ENCODE results near the gene TENT5C.

Gene TENT5C

DNA sequence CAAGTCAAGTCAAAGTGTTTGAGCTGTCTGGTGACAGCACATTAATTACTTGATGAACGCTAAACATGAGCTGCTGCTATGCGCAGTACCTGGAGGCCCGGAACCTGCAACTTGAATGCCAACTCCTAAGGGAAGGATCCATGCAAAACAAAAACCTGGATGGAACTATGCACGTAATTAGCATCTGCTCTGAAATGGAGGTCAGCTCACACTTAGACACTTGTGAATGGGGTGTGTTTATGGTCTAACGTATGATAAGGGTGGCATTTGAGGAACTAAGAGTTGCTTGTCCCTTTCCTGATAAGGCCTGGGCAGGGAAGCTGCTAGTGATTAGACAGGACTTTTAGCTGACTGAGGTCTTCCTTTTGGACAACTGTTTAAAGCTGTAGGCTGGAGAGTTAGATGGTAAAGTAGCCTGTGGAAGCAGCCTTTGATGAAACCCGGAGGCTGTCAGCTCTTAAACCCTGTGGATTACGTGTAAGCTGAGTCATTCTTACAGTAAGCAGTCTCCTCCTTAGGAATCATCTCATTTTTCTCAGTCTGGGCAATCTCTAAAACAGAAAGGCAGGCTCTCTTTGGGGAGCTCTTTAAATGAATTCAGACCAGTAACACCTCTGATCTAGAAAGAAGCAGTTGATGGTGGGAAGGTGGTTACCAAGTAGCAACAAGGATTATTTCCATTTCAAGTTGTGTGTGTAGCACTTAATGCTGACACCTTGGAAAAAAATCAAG, 6.8 kb downstream of the TENT5C start:
- no peak for TF ChIP-seq CTCF (conservative IDR thresholded peaks at IDR 0.05; ENCODE audit: low read length)
- H3K4me3 ChIP-seq (ENCODE audit: low read length), result no peak overlapping the region
- DNase-seq (ENCODE audit: low read depth), result no peak

DNA sequence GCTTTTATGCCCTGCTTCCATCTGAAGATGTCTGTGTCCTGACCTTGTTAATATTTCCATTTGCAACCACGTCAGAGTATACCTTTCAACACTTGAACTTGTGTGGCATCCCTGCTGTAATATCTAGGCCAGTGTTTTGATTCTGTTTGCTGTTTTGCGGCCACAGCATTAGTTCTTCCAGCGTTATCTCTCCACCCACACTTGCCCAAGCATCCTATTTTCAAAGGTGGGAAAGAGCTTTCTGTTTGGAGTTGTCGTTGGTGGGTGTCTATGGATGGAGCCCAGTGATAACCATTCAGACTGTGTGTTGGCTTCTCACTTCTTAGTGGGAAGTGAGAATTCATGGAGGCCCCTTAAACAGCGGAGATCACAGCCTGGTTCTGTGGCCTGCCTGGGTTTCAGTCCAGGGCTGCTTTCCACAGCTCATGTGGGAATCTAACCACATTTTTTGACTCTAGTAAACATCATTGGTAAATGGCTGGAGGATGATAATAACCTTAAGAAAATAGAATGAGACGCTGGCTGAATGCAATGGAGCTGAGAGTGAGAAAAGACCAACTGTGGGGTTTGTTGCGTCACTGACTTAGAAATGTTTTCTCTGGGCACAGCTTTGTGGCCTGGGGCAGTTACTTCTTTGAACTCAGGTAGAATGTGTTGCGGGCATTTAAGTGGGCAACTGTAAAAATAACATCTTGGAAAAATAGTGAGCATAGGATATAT, 7.6 kb downstream of the TENT5C start:
- no peak for DNase-seq (ENCODE audit: low read depth)
- no peak overlapping the region for H3K4me3 ChIP-seq (ENCODE audit: low read length)
- TF ChIP-seq CTCF (conservative IDR thresholded peaks at IDR 0.05; ENCODE audit: low read length), result no peak

DNA sequence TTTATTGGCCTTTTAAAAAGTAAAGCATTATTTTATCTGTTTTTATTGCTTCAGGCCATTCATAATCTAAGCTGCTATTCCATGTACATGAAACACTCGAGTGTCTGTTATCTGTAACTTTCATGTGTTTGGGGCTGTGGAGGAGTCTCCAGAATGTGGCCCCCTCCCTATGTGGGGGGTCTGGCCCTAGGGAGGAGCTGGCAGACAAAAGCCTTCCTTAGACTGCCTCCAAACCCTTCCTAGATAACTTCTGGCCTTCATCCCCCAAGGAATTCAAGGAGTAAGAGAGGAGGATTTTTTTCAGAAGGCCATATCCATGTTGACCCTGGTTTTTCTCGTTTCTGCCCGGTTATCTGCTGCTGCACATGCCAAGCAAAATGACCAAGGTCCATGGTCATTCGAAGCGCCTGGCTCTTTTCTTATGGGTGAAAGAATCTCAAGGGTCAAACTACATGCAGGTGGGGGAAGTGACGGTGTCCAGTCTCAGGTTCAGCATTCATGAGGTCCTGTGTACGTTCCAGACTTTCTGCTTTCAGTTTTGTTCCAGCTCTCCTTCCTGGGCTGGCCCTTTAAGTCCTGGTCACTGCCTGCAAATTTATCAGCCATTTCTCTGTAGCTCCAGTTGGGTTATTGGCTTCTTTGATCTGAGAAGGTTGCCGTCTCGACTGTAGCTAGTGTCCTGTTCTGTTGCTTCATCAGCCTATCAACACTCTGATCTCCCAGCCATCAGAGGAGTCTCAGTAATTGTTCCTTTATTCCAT, 8.3 kb downstream of the TENT5C start:
- TF ChIP-seq CTCF (conservative IDR thresholded peaks at IDR 0.05; ENCODE audit: low read length), result no peak
- no peak for DNase-seq (ENCODE audit: low read depth)
- H3K4me3 ChIP-seq (ENCODE audit: low read length), result no peak overlapping the region

DNA sequence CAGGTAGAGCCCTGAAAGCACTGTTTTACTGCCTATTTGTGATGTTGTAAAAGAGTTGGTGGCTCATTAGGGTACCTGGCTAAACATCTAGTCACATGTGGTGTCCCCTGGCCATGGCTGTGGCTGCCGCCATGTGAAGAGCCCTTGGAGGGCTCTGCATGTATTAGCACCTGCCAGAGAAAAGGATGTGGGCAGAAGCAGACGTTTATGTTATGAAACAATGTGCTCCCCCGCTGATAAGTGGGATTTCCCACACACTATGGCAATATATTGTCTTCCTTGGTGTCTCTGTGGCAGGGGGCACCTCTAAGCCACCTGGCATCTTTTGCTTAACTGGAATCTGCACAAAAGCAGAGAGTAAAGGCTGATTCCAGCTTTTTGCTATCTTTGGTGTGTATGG, 9.6 kb downstream of the TENT5C start:
- TF ChIP-seq CTCF (conservative IDR thresholded peaks at IDR 0.05; ENCODE audit: low read length), result no peak
- H3K4me3 ChIP-seq (ENCODE audit: low read length), result no peak overlapping the region
- no peak for DNase-seq (ENCODE audit: low read depth)

DNA sequence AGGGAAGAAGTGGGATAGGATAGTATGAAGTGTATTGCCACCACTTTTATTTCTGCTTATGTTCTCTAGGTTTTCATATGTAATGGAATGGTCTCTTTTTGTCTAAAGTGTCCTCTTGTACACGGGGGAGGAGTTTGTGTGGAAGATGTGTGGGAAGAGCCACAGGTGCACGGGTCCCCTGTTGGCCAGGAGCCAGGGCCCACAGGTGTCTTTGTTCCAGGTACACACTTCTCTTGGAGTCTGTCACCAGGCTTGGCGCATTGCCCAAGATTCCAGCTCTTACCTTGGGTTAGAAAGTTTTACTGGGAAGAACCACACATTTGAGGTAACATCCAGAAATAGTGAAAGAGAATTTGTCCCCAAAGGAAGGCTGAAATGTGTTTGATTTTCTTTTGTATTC, 10.5 kb downstream of the TENT5C start:
- DNase-seq (ENCODE audit: low read depth), result no peak
- no peak for TF ChIP-seq CTCF (conservative IDR thresholded peaks at IDR 0.05; ENCODE audit: low read length)
- H3K4me3 ChIP-seq (ENCODE audit: low read length), result no peak overlapping the region

DNA sequence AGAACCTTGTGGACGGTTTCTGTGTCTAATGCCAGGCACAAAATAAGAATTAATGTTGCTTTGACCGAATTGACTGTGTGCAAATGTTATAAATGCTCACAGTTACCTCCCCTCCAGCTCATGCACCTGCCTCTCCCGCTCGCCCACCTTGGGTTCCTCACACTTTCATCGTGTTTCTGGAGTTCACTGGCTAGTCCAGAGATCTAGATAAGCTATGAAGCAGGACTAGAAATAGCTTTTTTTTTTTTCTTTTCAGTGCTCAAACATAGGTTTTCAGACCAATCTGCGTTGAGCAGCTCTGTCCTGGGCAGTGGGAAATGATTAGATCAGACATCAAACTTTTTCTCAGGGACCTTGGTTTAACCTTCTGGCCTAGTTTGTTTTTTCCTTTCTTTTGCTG, 11.1 kb downstream of the TENT5C start:
- no peak for DNase-seq (ENCODE audit: low read depth)
- TF ChIP-seq CTCF (conservative IDR thresholded peaks at IDR 0.05; ENCODE audit: low read length), result no peak
- H3K4me3 ChIP-seq (ENCODE audit: low read length), result no peak overlapping the region

Data from AG10803 (cell line).